ENCODE data around the gene SPCS3. TPM values are rescaled to one million over a fixed set of nuclear protein-coding genes. Genes with fewer than 3 reads are reported as not detected.

The SPCS3 gene
- total RNA-seq, 3 donors from 2014 or later, result 53.1 to 80.2 (median 75.1) TPM

DNA sequence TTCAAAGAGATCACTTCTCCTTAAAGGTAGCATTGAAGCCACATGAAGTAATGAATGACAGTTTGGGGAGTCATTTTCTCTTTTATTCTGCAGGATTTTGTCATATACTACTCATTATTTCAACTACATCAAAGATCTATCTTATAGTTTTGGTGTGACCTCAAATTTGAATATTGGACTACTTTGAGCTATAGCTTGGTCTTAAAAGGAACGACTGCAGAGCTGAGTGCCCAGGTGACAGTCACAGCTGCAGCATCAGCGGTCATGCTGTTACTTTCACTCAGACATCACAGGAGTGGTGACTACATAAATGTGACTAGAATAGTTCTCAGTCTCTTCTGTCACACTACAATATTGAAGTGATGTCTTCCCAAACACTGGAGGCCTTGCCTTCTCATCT, 10.7 kb upstream of the SPCS3 start:
- intact Hi-C loops (cut with DNase I; ENCODE audit: low total_unique reads), result no loop called here
- Histone ChIP-seq H3K4me1 (no peaks in the 10 kb centered on the region), H3K27ac (no peak overlapping the region), H3K36me3 (no peaks in the 10 kb centered on the region), H3K9me3 (no peaks in the 10 kb centered on the region), H3K4me3 (no peak overlapping the region), H3K27me3 (no peaks in the 10 kb centered on the region)
- TF ChIP-seq, protein P1, sequence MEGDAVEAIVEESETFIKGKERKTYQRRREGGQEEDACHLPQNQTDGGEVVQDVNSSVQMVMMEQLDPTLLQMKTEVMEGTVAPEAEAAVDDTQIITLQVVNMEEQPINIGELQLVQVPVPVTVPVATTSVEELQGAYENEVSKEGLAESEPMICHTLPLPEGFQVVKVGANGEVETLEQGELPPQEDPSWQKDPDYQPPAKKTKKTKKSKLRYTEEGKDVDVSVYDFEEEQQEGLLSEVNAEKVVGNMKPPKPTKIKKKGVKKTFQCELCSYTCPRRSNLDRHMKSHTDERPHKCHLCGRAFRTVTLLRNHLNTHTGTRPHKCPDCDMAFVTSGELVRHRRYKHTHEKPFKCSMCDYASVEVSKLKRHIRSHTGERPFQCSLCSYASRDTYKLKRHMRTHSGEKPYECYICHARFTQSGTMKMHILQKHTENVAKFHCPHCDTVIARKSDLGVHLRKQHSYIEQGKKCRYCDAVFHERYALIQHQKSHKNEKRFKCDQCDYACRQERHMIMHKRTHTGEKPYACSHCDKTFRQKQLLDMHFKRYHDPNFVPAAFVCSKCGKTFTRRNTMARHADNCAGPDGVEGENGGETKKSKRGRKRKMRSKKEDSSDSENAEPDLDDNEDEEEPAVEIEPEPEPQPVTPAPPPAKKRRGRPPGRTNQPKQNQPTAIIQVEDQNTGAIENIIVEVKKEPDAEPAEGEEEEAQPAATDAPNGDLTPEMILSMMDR (IDR thresholded peaks at IDR 0.05), result no peak
- TF ChIP-seq POLR2AphosphoS5 (IDR thresholded peaks at IDR 0.05) (no peak), POLR2A (IDR thresholded peaks at IDR 0.05) (no peak)
- DNase-seq (ENCODE audit: low spot score in 2 of 2), result no peak

DNA sequence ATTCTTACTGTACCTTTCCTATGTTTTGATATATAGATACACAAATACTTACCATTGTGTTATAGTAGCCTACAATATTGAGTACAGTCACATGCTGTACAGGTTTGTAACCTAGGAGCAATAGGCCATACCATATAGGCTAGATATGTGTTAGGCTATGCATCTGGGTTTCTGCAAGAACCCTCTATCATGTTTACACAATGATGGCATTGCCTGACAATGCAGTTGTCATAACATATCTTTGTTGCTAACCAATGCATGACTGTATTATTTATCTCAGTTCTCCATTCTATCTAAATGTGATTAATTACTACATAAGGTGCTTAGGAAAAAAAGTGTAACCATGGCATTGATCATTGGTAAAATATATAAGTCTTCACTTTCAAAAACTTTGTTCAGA, 10.0 kb upstream of the SPCS3 start:
- intact Hi-C loops (cut with DNase I; ENCODE audit: low total_unique reads), result no loop called here
- no peaks in the 10 kb centered on the region for H3K4me1 ChIP-seq
- TF ChIP-seq, protein P1 (IDR thresholded peaks at IDR 0.05), result no peak
- TF ChIP-seq POLR2AphosphoS5 (IDR thresholded peaks at IDR 0.05) (no peak), POLR2A (IDR thresholded peaks at IDR 0.05) (no peak)

DNA sequence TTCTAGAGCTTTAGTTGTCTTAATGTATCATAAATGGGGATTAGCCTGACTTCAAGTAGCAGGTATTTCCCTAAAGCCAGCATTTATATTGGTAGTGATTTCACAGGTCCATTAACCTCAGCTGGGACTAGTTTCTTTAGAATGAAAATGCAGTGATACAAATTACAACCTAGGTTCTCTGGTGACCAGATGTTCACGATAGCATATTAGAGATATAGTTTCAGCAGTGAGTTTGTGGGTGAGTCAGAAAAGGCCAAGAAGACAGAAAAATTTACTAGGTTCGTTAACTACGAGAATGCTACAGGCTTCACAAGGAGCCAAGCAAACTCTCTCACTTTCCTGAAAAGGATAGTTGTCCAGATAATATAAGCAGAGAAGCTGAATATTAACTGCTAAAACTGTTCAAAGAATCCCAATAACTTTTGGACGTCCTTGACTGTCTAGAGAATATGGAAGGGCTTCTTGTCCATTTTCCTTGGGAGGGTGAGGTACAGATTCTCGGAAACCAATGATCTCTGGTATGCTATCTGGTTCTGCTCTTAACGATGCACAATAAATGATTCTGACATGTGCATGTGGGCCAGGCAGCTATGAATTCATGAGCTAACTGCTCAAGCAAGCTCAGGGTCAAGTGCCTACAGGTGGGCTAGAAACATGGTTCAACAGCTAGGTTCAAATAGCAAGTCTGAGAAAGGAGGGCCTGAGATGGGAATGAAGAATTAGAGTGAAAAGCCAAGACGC, 6.0 kb upstream of the SPCS3 start:
- H3K27me3 ChIP-seq, result no peaks in the 10 kb centered on the region
- H3K36me3 ChIP-seq, result no peaks in the 10 kb centered on the region
- TF ChIP-seq, protein P1 (IDR thresholded peaks at IDR 0.05), result no peak
- no peak for TF ChIP-seq POLR2AphosphoS5 (IDR thresholded peaks at IDR 0.05)
- no peak for TF ChIP-seq POLR2A (IDR thresholded peaks at IDR 0.05)
- H3K27ac ChIP-seq, result no peak overlapping the region
- no peak overlapping the region for H3K4me3 ChIP-seq
- H3K9me3 ChIP-seq, result no peaks in the 10 kb centered on the region
- intact Hi-C loops (cut with DNase I; ENCODE audit: low total_unique reads), result no loop called here
- no peak for DNase-seq (ENCODE audit: low spot score in 2 of 2)
- no peaks in the 10 kb centered on the region for H3K4me1 ChIP-seq

More for the DNA sequence above, 10.0 kb upstream of the SPCS3 start:
- Histone ChIP-seq H3K36me3 (no peaks in the 10 kb centered on the region), H3K4me3 (no peak overlapping the region), H3K9me3 (no peaks in the 10 kb centered on the region), H3K27me3 (no peaks in the 10 kb centered on the region), H3K27ac (no peak overlapping the region)
- DNase-seq (ENCODE audit: low spot score in 2 of 2), result no peak

DNA sequence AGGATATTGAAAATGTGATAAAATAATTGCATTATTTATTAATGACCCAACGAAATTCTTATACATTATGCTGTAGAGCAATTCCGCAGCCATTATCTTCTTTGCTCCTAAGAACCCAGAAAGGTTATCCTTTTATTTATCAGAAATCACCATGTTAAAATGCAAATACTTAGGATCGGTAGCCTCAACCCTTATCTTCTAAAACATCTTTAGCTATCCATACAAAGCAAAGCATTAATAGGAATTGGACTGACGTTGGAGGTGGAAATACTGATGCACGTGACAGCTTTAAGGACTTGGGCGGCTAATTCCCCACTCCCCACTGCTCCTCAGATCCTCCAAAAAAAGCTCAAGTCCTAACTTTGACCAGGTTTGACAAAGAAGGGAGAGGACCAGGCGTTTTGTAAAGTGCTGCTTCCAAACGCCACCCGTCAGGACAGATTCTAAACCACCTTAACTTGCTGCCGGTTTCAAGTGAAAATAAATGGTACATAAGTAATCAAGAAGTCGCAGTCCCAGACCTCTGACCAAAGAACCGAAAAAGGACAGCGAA, 539 bp upstream of the SPCS3 start:
- Histone ChIP-seq H3K9me3 (no peaks in the 10 kb centered on the region), H3K27me3 (no peaks in the 10 kb centered on the region), H3K27ac (peak overlapping the region; percentile 86 to 96), H3K4me1 (peaks cover 0 to 9% of the 10 kb centered on the region in 2 donors), H3K4me3 (peak overlapping the region; percentile 86 to 98 (median 94)), H3K36me3 (no peaks in the 10 kb centered on the region)
- no peak for DNase-seq (ENCODE audit: low spot score in 2 of 2)
- TF ChIP-seq POLR2A (IDR thresholded peaks at IDR 0.05) (no peak), POLR2AphosphoS5 (IDR thresholded peaks at IDR 0.05) (no peak)
- TF ChIP-seq, protein P1 (IDR thresholded peaks at IDR 0.05), result no peak
- intact Hi-C loops (cut with DNase I; ENCODE audit: low total_unique reads), result no loop called here

DNA sequence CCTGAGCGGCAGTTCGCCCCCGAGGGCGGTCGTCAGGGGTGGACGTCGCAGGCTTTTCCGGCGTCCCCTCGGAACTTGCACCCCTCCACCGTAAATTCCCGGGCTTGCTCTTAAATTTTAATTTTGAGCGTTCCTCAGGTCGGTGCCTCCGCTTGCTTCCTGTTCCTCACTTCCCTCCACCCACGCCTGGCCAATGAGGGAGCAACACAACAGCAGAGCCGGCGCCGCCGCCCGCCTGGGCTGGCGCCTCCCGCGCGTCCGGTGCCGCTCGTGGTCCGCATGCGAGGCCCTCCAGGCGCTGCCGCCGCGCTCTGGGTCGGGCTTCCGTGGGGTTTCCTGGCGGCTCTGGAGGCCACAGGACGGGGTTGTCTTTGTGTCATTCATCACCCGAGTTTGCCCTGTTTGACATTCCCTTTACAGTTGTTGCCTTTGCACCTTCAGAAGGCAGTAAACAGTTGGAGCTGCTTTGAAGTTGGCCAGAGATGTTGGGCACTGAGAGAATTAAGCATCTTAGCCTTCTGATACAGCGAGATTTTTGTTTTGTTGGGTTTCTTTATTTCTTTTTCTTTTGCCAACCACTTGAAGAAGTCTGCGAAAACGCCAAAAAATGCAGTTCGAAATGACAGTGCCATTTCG, 692 bp downstream of the SPCS3 start:
- peak overlapping the region; percentile 86 to 98 (median 94) for H3K4me3 ChIP-seq
- peak overlapping the region; percentile 96 to 97 for H3K27ac ChIP-seq
- intact Hi-C loops (cut with DNase I; ENCODE audit: low total_unique reads), result no loop called here
- TF ChIP-seq POLR2AphosphoS5 (IDR thresholded peaks at IDR 0.05) (peak in 1 of 3 donors; percentile 55), POLR2A (IDR thresholded peaks at IDR 0.05) (no peak)
- TF ChIP-seq, protein P1 (IDR thresholded peaks at IDR 0.05), result no peak
- H3K36me3 ChIP-seq, result no peaks in the 10 kb centered on the region
- no peaks in the 10 kb centered on the region for H3K9me3 ChIP-seq
- H3K27me3 ChIP-seq, result no peaks in the 10 kb centered on the region
- DNase-seq (ENCODE audit: low spot score in 2 of 2), result peak; percentile 81 to 86
- peaks cover 0 to 9% of the 10 kb centered on the region in 2 donors for H3K4me1 ChIP-seq
